Lower leg skin (tissue), 4 donors: ENCODE data around the gene ARHGAP12. TPM values are rescaled to one million over a fixed set of nuclear protein-coding genes. Genes with fewer than 3 reads are reported as not detected.

Source experiments
- DNase-seq, 2 donors: peaks; one replicate each; pipeline ENCODE4 v3.0.0-alpha.2; 2019; ENCODE audit warnings: low spot score in 2 of 2
- H3K4me3 ChIP-seq: fragments of 200-600 bp; sonication (generic); 2 replicates; pipeline ENCODE4 v1.5.1; 2017; ENCODE audit warnings: mild to moderate bottlenecking, low read depth; ENCODE audit not compliant: poor library complexity, severe bottlenecking
- POLR2A ChIP-seq, 2 donors: fragments of 450-650 bp; IDR thresholded peaks; one replicate each; pipeline ENCODE4 v1.6.1; 2016 to 2017; ENCODE audit warnings: antibody characterized with exemption in 2 of 2, mild to moderate bottlenecking in 1 of 2, moderate library complexity in 1 of 2
- WGBS, 2 donors: methylation state at CpG; one replicate each; pipeline ENCODE4 v1.1.5; 2018; 5-methylcytosine and 5-hydroxymethylcytosine counted together
- intact Hi-C: fragments of 100-400 bp; cut with DNase I; formaldehyde crosslinking; loops from one replicate; pipeline ENCODE4 v1.15.0; 2023; ENCODE audit warnings: low total_unique reads
- total RNA-seq, 4 donors: library from RNA; depleted of rRNA; stranded (reverse); fragments of >200 nt; gene quantifications; one replicate each; pipeline ENCODE4 v1.1.0, GENCODE V29; 2016
- TF ChIP-seq, protein P1 (sequence below), 3 donors: fragments of 450-650 bp; IDR thresholded peaks; one replicate each; pipeline ENCODE4 v1.5.1; 2016; ENCODE audit warnings: antibody characterized with exemption in 3 of 3, mild to moderate bottlenecking in 3 of 3, moderate library complexity in 2 of 3

ARHGAP12 gene
- total RNA-seq, 4 donors from 2014 or later, result 29.9 to 35.2 (median 31.4) TPM

DNA sequence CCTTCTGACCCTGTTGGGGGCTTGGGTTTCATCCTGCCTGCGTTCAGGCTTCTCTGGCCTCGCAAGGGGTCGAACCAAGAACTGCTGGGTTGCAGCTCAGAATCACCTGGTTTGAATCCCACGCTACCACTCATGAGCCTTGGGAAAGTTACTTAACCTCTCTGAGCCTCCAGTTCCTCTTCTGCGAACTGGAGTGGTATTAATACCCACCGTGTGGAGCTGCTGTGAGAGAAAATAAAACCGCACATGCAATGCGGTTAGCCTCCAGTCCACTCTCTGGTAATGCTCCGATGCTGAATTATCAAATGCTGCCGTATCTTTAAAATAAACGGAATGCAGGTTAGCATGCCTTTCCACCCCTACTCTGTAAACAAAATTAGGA, 171.9 kb downstream of the ARHGAP12 start:
- intact Hi-C loops, result no loop called here
- TF ChIP-seq, protein P1, sequence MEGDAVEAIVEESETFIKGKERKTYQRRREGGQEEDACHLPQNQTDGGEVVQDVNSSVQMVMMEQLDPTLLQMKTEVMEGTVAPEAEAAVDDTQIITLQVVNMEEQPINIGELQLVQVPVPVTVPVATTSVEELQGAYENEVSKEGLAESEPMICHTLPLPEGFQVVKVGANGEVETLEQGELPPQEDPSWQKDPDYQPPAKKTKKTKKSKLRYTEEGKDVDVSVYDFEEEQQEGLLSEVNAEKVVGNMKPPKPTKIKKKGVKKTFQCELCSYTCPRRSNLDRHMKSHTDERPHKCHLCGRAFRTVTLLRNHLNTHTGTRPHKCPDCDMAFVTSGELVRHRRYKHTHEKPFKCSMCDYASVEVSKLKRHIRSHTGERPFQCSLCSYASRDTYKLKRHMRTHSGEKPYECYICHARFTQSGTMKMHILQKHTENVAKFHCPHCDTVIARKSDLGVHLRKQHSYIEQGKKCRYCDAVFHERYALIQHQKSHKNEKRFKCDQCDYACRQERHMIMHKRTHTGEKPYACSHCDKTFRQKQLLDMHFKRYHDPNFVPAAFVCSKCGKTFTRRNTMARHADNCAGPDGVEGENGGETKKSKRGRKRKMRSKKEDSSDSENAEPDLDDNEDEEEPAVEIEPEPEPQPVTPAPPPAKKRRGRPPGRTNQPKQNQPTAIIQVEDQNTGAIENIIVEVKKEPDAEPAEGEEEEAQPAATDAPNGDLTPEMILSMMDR (IDR thresholded peaks at IDR 0.05), result no peak
- no peak for TF ChIP-seq POLR2A (IDR thresholded peaks at IDR 0.05)
- 69 to 77% methylated on average over 11 of the region's 11 CpGs for WGBS, 2 donors
- H3K4me3 ChIP-seq, result no peak overlapping the region
- no peak for DNase-seq

DNA sequence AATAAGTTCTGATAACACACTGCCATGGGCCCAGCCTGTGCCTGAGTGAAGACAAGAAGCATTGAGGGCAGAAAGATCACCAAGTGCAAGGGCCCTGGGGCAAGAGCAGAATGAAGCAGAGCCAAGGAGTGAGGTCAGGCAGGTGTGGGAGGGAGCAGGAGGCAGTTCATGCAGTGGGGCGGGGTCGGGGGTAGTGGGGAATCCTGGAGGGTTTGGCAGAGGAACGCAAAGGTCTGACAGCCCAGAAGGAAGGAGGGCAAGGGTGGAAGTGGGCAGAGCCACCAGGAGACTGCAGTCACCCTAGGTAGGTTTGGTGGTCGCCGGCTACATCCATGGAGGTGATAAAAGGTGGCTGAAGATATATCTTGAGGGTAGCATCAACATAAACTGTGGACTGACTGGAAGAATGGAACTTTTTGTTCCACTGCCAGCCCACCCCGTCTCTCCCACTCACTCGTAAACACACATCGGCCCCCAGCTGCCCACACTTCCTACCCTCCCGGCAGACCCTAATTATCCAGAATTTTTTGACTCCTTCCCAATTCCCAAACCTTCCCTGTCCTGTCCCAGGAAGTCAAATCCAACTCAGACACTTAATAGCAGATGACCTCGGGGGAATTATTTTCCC, 172.4 kb downstream of the ARHGAP12 start:
- DNase-seq, result no peak
- TF ChIP-seq, protein P1 (IDR thresholded peaks at IDR 0.05), result no peak
- no peak for TF ChIP-seq POLR2A (IDR thresholded peaks at IDR 0.05)
- no peak overlapping the region for H3K4me3 ChIP-seq
- WGBS, 2 donors, result 64 to 68% methylated on average over 10 of the region's 10 CpGs
- intact Hi-C loops, result no loop called here

Other genes starting within 250 kb of the ARHGAP12 start
- gene KIF5B, start 127.6 kb upstream of the ARHGAP12 start, total RNA-seq, result 100 to 1,000 TPM in 2 of 4 donors, 10 to 100 TPM in 2; 80.2 to 116 (median 100) TPM